Measurements from ENCODE around the gene BTBD9.

BTBD9 gene

GRCh38 chr6:38119516-38119915 is 520.2 kb downstream of the BTBD9 start:
- no peak overlapping the region for H3K4me3 Mint-ChIP-seq
- ATAC-seq (replicated peaks) = no peak
- H3K27ac Mint-ChIP-seq = no peak overlapping the region
- H3K4me1 Mint-ChIP-seq (ENCODE audit: low read depth in 2 of 2) = peaks cover 13 to 26% of the 10 kb centered on the region in 2 donors
- H3K36me3 Mint-ChIP-seq (ENCODE audit: insufficient read depth) = peaks cover 23% of the 10 kb centered on the region
- no peaks in the 10 kb centered on the region for H3K27me3 Mint-ChIP-seq
- DNase-seq = no peak
- H3K9me3 Mint-ChIP-seq = no peaks in the 10 kb centered on the region

DNA sequence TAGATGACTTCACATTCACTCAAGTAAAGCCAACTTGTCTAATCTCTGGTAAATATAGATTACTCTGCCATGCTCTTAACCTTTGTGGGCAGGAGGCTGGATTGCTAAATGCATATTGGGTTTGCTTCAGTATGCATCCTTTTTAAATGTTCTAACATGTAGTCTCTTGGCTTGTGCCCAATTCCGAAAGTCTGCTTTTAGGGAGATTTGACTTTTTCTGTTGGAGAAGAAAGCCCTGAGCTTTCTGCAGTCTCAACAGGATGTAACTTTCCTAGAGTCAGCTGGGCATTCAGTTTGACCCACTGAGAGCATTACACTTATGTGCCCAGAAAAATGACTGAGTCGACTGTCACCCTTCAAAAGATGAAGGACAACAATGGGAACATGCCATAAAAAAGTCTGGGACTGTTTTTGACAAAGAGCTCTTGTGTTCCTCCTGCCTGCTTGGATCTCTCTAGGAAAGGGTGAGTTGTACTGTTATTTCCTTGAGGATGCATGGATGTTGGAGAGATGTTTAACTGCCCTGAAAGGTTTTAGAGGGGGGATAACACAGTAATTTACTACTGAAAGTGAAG is 520.9 kb downstream of the BTBD9 start:
- no peak overlapping the region for H3K4me3 Mint-ChIP-seq
- peak overlapping the region in 1 of 2 donors; percentile 12 for H3K27ac Mint-ChIP-seq
- H3K4me1 Mint-ChIP-seq (ENCODE audit: low read depth in 2 of 2) = peaks cover 15 to 29% of the 10 kb centered on the region in 2 donors
- H3K27me3 Mint-ChIP-seq = no peaks in the 10 kb centered on the region
- peaks cover 23% of the 10 kb centered on the region for H3K36me3 Mint-ChIP-seq (ENCODE audit: insufficient read depth)
- DNase-seq (no peak), ATAC-seq (replicated peaks) (no peak)
- no peaks in the 10 kb centered on the region for H3K9me3 Mint-ChIP-seq
